HG03175 (cell line): ENCODE measurements around the gene ARSG.
"Not testable (repeated sequence)": the region's sequence is repeated elsewhere in the genome, so short reads cannot be mapped to it uniquely, and the experiment has no call there.

Experiments
- ATAC-seq: cut with Tn5 transposase; IDR thresholded peaks from one replicate; pipeline ENCODE4 v1.9.1; 2021; ENCODE audit warnings: mild to moderate bottlenecking, moderate library complexity; ENCODE audit not compliant: unreplicated experiment

Gene ARSG

GRCh38 chr17:68290955-68291835 is at the start of gene ARSG, which contains the start of gene SLC16A6:
Gene ARSG (plus strand): TSS chr17:68291495. CDS start chr17:68307494, 15,999 bp downstream.
Gene SLC16A6 (minus strand): TSS chr17:68291127. CDS start chr17:68278320, 12,807 bp downstream.
- peak; percentile 48 for ATAC-seq

GRCh38 chr17:68246271-68247028 is 44.8 kb upstream of the ARSG start:
- ATAC-seq: no peak

GRCh38 chr17:68247445-68248198 is 43.7 kb upstream of the ARSG start, which contains the start of gene AMZ2:
Gene AMZ2 (plus strand): TSS chr17:68248043. CDS start chr17:68250188, 2,145 bp downstream.
- peak; percentile 92 for ATAC-seq

- peak; percentile 24 for ATAC-seq
Measured at GRCh38 chr17:68248199-68248825, 43.0 kb upstream of the ARSG start.

- ATAC-seq: no peak
Measured at GRCh38 chr17:68248891-68249290, 42.4 kb upstream of the ARSG start.

- ATAC-seq: no peak
Measured at GRCh38 chr17:68249354-68249765, 41.9 kb upstream of the ARSG start.

- not testable (repeated sequence) for ATAC-seq
Measured at GRCh38 chr17:68253426-68253825, 37.9 kb upstream of the ARSG start.

- no peak for ATAC-seq
Measured at GRCh38 chr17:68255151-68255550, 36.1 kb upstream of the ARSG start.

- ATAC-seq: no peak
Measured at GRCh38 chr17:68255731-68256538, 35.4 kb upstream of the ARSG start.

- ATAC-seq: not testable (repeated sequence)
Measured at GRCh38 chr17:68256701-68257100, 34.6 kb upstream of the ARSG start.

- ATAC-seq: no peak
Measured at GRCh38 chr17:68257934-68258333, 33.4 kb upstream of the ARSG start.

GRCh38 chr17:68258890-68259647 is 32.2 kb upstream of the ARSG start:
- peak; percentile 92 for ATAC-seq

- not testable (repeated sequence) for ATAC-seq
Measured at GRCh38 chr17:68259648-68259951, 31.7 kb upstream of the ARSG start.

- no peak for ATAC-seq
Measured at GRCh38 chr17:68260051-68260762, 31.1 kb upstream of the ARSG start.

- not testable (repeated sequence) for ATAC-seq
Measured at GRCh38 chr17:68262467-68262866, 28.8 kb upstream of the ARSG start.

GRCh38 chr17:68263101-68263681 is 28.1 kb upstream of the ARSG start:
- peak; percentile 46 for ATAC-seq

- ATAC-seq: not testable (repeated sequence)
Measured at GRCh38 chr17:68265833-68266232, 25.5 kb upstream of the ARSG start.

- ATAC-seq: no peak
Measured at GRCh38 chr17:68273722-68274121, 17.6 kb upstream of the ARSG start.
